Activated naive CD4-positive, alpha-beta T cell treated with Interleukin-2 at 50 U/mL for 16 hours (primary cell): ENCODE data around the gene PAX4.
"Not testable (repeated sequence)": the region's sequence is repeated elsewhere in the genome, so short reads cannot be mapped to it uniquely, and the experiment has no call there.

Experiments used
- DNase-seq: peaks from one replicate; pipeline ENCODE4 v3.0.0-alpha.2; 2020

PAX4 gene

DNA sequence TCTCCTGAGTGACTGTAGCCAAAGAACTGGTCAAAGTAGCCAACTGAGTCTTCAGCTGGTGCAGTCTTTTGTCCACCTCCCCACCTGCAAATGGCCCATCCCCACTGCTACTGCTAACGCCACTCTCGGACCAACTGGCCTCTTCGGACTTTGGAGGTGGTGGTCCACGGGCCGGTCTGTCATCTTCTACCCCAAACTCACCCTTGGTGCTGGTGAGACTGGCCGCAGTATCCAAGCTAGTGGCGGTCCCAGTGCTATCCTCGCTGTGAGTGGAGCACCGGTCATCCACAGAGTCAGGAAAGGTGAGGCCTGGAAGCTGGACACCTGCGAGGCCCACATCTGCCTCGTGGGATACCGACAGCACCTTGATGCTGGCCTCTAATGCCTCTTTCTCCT, 33.3 kb downstream of the PAX4 start:
- no peak for DNase-seq

DNA sequence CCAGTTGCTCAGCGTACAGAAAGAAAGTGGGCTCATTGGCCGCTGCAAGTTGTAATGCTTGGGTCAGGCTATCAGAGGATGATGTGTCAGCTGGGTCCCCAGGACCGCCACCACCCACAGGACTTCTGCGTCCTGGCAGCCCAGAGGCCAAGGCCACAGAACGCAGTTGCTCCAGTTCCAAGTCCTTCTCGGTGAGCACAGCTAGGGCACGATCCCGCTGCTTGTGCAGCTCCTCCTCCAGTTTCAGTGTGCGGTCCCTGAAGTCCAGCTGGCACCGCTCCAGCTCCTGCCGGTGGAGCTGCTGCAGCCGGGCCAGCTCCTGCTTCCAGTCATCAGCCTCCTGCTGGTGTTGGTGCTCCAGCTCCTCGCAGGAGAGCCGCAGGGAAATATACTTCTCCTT, 35.6 kb downstream of the PAX4 start:
- DNase-seq: no peak

DNA sequence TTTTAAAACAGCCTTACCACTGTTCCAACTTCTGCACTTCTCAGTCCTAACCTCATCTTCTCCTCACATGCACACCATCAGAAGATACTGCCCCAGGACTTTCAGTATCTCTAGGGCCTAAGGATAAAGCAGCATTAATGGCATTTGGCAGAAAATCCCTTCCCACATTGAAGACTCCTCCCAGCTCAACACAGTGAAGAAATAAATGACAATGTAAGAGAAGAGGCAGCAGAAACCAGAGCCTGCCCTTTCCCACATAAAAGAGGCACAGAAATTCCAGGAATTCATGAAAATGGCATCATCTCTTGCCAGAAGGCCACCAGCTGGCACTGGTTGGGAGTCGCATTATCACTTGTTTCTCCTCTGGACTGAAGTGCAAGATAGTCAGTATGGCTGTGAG, 36.2 kb downstream of the PAX4 start:
- DNase-seq: no peak

DNA sequence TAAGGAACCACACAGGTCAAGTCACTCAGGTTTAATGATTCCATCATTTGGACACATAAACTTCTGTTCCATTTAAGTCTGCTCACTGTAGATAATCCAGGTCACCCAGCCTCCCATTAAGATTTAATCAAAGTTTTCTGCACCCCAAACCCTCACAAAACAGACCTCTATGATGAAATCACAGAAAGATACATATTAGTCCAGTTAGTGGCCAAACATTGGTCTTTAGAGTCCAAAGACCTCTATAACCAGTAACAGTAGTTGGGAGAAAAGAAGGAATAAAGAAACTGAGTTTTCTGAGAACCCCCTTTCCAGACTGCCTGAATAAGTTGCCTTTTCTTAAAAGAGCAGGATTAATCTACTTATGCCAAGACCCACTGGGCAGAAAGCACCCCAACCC, 37.3 kb downstream of the PAX4 start:
- no peak for DNase-seq

DNA sequence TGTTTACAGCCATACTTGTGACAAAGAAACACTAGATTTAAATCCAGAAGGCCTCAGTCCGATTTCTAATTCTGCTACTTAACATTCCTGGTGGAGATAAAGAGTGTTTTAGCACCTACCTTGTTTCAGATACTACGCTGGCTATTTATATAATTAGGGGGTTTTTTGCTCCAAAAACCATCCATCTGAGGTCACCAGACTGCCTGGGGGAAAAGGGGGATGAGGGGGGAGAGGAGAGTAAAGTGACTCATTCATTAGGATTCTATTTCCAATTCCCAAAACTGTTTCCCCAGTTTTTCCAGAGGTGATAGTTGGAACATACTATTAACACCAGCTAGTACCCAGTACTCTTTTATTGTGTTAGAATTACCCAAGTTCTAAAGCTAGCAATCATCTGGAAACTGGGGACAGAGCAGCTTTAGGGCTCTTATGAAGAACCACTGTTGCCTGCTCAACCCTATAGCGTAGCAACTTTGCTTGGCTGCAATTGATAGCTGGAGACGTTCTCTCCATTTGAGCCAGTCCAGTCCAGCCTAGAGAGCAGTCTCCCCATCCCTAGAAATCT, 39.1 kb downstream of the PAX4 start:
- DNase-seq: no peak

DNA sequence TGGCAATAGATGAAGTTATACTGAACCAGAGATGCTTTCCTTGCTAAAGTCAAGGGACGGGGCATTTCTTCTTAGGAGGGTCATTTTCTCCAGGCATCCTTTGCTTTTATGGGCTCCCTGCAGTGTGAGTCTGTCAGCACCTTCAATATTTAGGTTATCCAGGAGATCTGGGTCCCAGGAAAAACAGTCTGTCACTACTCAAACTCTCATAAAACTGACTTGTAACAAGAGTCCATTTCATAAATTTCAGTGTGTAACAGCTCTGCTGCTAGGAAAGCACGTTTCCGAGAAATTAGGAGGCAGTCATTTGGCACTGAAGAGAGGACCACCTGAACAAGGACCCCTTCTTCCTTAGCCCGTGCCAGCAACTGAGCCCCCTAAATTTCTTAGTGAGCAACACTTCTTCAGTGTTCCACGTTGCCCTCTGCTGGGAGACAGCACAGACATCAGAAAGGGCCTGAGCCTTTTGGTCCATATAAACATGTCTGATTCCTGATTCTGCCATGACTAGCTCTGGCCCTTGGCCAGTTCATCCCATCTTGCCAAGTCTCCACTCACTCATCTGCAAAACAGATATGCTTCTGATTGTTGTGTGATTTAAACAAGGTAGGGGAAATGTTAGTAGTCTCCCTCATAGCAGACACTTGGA, 39.8 kb downstream of the PAX4 start:
- DNase-seq: no peak

DNA sequence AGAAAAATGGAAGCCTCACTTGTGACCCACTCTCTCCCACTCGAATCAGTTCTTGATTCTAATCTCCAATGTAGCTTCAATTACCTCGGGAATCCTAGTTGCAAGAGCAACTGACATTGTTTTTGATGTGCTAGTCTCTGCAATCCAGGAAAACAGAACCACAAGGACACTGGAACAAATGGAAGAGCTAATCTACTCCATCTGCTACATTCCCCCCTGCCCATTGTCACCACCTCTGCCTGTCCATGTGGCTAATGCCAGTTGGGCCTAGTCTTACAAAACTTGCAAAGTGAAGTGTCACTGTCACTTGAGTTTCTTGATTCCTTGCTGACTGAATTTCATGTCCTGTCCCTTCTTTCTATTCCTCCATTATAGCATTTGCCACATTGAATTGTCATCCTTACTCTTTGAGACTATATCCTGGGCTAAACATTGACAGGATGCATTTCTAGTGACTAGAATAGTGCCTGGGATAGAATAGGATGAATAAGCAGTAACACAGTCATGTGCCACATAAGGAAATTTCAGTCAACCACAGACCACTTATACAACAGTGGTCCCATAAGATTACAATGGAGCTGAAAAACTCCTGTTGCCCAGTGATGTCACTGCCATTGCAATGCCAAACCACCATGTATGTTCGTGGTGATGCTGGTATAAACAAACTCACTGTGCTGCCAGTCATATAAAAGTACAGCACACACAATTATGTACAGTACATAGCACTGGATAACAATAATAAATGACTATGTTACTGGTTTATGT, 46.0 kb downstream of the PAX4 start:
- no peak for DNase-seq

DNA sequence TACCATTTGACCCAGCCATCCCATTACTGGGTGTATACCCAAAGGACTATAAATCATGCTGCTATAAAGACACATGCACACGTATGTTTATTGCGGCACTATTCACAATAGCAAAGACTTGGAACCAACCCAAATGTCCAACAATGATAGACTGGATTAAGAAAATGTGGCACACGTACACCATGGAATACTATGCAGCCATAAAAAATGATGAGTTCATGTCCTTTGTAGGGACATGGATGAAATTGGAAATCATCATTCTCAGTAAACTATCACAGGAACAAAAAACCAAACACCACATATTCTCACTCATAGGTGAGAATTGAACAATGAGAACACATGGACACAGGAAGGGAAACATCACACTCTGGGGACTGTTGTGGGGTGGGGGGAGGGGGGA, 49.9 kb downstream of the PAX4 start:
- not testable (repeated sequence) for DNase-seq

DNA sequence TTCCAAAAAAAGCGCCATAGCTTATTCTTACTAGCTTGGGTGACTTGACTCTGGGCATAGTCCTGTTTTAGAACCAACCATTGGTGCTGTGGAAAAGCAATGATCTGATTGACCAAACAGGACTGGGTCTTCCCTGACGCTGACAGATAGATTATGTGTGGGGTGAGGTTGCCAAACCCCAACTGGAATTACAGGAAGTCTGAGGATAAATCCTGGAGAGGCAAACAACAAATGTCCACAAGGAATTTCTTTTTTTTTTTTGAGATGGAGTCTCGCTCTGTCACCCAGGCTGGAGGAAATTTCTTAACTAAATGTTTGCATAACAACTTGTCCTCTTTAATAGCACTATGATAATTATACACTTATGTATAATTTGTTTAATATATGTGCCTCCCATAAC, 51.7 kb downstream of the PAX4 start:
- no peak for DNase-seq
